Bone marrow (tissue), 2 donors: ENCODE results near the gene AHR.
"Not testable (repeated sequence)": the region's sequence is repeated elsewhere in the genome, so short reads cannot be mapped to it uniquely, and the experiment has no call there.

Experiments
- DNase-seq, 2 donors: peaks; one replicate each; lab custom pipeline; 2025; lab: John Stamatoyannopoulos, UW

The AHR gene

GRCh38 chr7:17376595-17376994 is 78.1 kb downstream of the AHR start:
- DNase-seq = no peak

GRCh38 chr7:17380736-17381662 is 82.5 kb downstream of the AHR start:
- no peak for DNase-seq

- not testable (repeated sequence) for DNase-seq
Observed at GRCh38 chr7:17382408-17383354, 84.2 kb downstream of the AHR start.

GRCh38 chr7:17384400-17384799 is 85.9 kb downstream of the AHR start:
- DNase-seq = no peak

GRCh38 chr7:17385612-17386011 is 87.2 kb downstream of the AHR start:
- DNase-seq = no peak

- DNase-seq = no peak
Observed at GRCh38 chr7:17390392-17390791, 91.9 kb downstream of the AHR start.

GRCh38 chr7:17391366-17391765 is 92.9 kb downstream of the AHR start:
- DNase-seq = no peak

GRCh38 chr7:17392846-17393245 is 94.4 kb downstream of the AHR start:
- DNase-seq = no peak

- not testable (repeated sequence) for DNase-seq
Observed at GRCh38 chr7:17394563-17394962, 96.1 kb downstream of the AHR start.
